GM12891 (cell line): ENCODE measurements around the gene CTSG.
"Not testable (repeated sequence)": the region's sequence is repeated elsewhere in the genome, so short reads cannot be mapped to it uniquely, and the experiment has no call there.

Source experiments
- DNase-seq: peaks from one replicate; pipeline ENCODE4 v3.0.0; 2011; ENCODE audit warnings: low spot score; ENCODE audit not compliant: insufficient read length
- FAIRE-seq: peaks from 2 replicates; lab custom pipeline; 2011; peaks lifted over from hg19 to GRCh38; lab: Jason Lieb, UNC
- PAX5 ChIP-seq: IDR thresholded peaks from 2 replicates; pipeline ENCODE4 v1.6.1; 2011; ENCODE audit warnings: low read length, moderate library complexity, mild to moderate bottlenecking; ENCODE audit not compliant: insufficient read depth, severe bottlenecking
- POLR2A ChIP-seq: IDR thresholded peaks from 2 replicates; pipeline ENCODE4 v1.6.1; 2011; ENCODE audit warnings: low read depth, low read length, control low read depth
- POLR2AphosphoS5 ChIP-seq: IDR thresholded peaks from 2 replicates; pipeline ENCODE4 v1.6.1; 2011; ENCODE audit warnings: low read depth, low read length, control low read depth
- POU2F2 ChIP-seq: IDR thresholded peaks from 2 replicates; pipeline ENCODE4 v1.6.1; 2011; ENCODE audit warnings: low read depth, mild to moderate bottlenecking, control low read depth, low read length, moderate library complexity
- SPI1 ChIP-seq: IDR thresholded peaks from 2 replicates; pipeline ENCODE4 v1.6.1; 2011; ENCODE audit warnings: low read depth, low read length, control low read depth
- TAF1 ChIP-seq: IDR thresholded peaks from 2 replicates; pipeline ENCODE4 v1.6.1; 2011; ENCODE audit warnings: low read depth, low read length, control low read depth

The CTSG gene

GRCh38 chr14:24563505-24563904 lies 12.5 kb downstream of the CTSG start:
- TF ChIP-seq POU2F2 (no peak), POLR2AphosphoS5 (no peak), TAF1 (no peak), PAX5 (no peak), SPI1 (no peak)
- FAIRE-seq = no peak
- DNase-seq = no peak

- FAIRE-seq (no peak), DNase-seq (no peak)
- TF ChIP-seq POU2F2 (no peak), PAX5 (no peak), TAF1 (no peak), SPI1 (no peak), POLR2A (no peak), POLR2AphosphoS5 (no peak)
These were observed 19.3 kb downstream of the CTSG start for GRCh38 chr14:24556756-24557155.

GRCh38 chr14:24549064-24549463 lies 27.0 kb downstream of the CTSG start:
- FAIRE-seq, DNase-seq: not testable (repeated sequence)

- TF ChIP-seq POU2F2 (no peak), POLR2AphosphoS5 (no peak), POLR2A (no peak), PAX5 (no peak), SPI1 (no peak), TAF1 (no peak)
- no peak for FAIRE-seq
- no peak for DNase-seq
These were observed 33.6 kb downstream of the CTSG start for GRCh38 chr14:24542346-24542936.

- DNase-seq (no peak), FAIRE-seq (no peak)
- TF ChIP-seq PAX5 (no peak), SPI1 (0 out of 2 replicates have a peak, but pooled peaks have one; percentile 29)
These were observed 40.3 kb downstream of the CTSG start for GRCh38 chr14:24535737-24536136.

- DNase-seq (no peak), FAIRE-seq (no peak)
- TF ChIP-seq TAF1 (no peak), POU2F2 (no peak), SPI1 (no peak)
These were observed 41.8 kb downstream of the CTSG start for GRCh38 chr14:24534286-24534685.

GRCh38 chr14:24525877-24526620 lies 50.0 kb downstream of the CTSG start:
- not testable (repeated sequence) for FAIRE-seq, DNase-seq
